ENCODE results near the gene SND1. TPM values are rescaled to one million over a fixed set of nuclear protein-coding genes. Genes with fewer than 3 reads are reported as not detected.
A peak's percentile ranks its signal among the peaks of the same experiment; 100 is the strongest.

The SND1 gene
- total and polyA plus RNA-seq, 10 donors, result 61.7 to 173 (median 116) TPM

- Histone ChIP-seq H3K27ac (peak overlapping the region in 3 of 8 donors; percentile 8 to 26 (median 21)), H3K4me3 (no peak overlapping the region), H3K27me3 (replicated peaks in 1 of 7) (no peaks in the 10 kb centered on the region), H3K9me3 (peaks cover 0 to 7% (median 2%) of the 10 kb centered on the region in 8 donors), H3K4me1 (peaks cover 0 to 35% (median 15%) of the 10 kb centered on the region in 6 donors), H3K36me3 (peaks cover 0 to 52% (median 3%) of the 10 kb centered on the region in 6 donors)
- WGBS, 5 donors, result 40 to 79% (median 57%) methylated on average over 2 of the region's 2 CpGs
- TF ChIP-seq POLR2A (IDR thresholded peaks at IDR 0.05), result no peak
- TF ChIP-seq POLR2AphosphoS5 (IDR thresholded peaks at IDR 0.05), result no peak
- TF ChIP-seq CTCF (IDR thresholded peaks at IDR 0.05 in 8 of 11, conservative IDR thresholded peaks at IDR 0.05 in 3 of 11), result no peak
- intact Hi-C loops (cut with DNase I; ENCODE audit: low total_unique reads), result no loop called here
- no peak for DNase-seq
Observed at GRCh38 chr7:127667759-127668530, 16.0 kb downstream of the SND1 start.

GRCh38 chr7:127671341-127671740 is 19.3 kb downstream of the SND1 start:
- no peak for DNase-seq
- Histone ChIP-seq H3K9me3 (peaks cover 0 to 7% (median 2%) of the 10 kb centered on the region in 8 donors), H3K27me3 (replicated peaks in 1 of 7) (no peaks in the 10 kb centered on the region), H3K36me3 (peaks cover 0 to 48% (median 5%) of the 10 kb centered on the region in 6 donors), H3K4me3 (no peak overlapping the region), H3K4me1 (peaks cover 0 to 42% (median 13%) of the 10 kb centered on the region in 6 donors), H3K27ac (no peak overlapping the region)
- WGBS, 5 donors, result 70 to 93% (median 89%) methylated on average over 4 of the region's 4 CpGs
- TF ChIP-seq CTCF (IDR thresholded peaks at IDR 0.05 in 8 of 11, conservative IDR thresholded peaks at IDR 0.05 in 3 of 11), result no peak
- no peak for TF ChIP-seq POLR2AphosphoS5 (IDR thresholded peaks at IDR 0.05)
- TF ChIP-seq POLR2A (IDR thresholded peaks at IDR 0.05), result no peak
- intact Hi-C loops (cut with DNase I; ENCODE audit: low total_unique reads), result no loop called here

- DNase-seq, result no peak
- 65 to 78% (median 70%) methylated on average over 3 of the region's 3 CpGs for WGBS, 5 donors
Observed at GRCh38 chr7:127673902-127674301, 21.9 kb downstream of the SND1 start.

More at GRCh38 chr7:127673902-127674301, 21.9 kb downstream of the SND1 start:
- Histone ChIP-seq H3K4me1 (peaks cover 0 to 19% (median under 1%) of the 10 kb centered on the region in 6 donors), H3K27ac (no peak overlapping the region), H3K36me3 (peaks cover 0 to 69% (median 9%) of the 10 kb centered on the region in 6 donors), H3K9me3 (peaks cover 0 to 9% (median 5%) of the 10 kb centered on the region in 8 donors), H3K27me3 (replicated peaks in 1 of 7) (no peaks in the 10 kb centered on the region), H3K4me3 (no peak overlapping the region)
- intact Hi-C loops (cut with DNase I; ENCODE audit: low total_unique reads), result no loop called here
- TF ChIP-seq POLR2AphosphoS5 (IDR thresholded peaks at IDR 0.05) (no peak), CTCF (IDR thresholded peaks at IDR 0.05 in 8 of 11, conservative IDR thresholded peaks at IDR 0.05 in 3 of 11) (no peak), POLR2A (IDR thresholded peaks at IDR 0.05) (no peak)
